Placental pericyte (primary cell): ENCODE results near the gene GPR39. TPM values are rescaled to one million over a fixed set of nuclear protein-coding genes. Genes with fewer than 3 reads are reported as not detected.

Source experiments
- small RNA-seq: library from RNA; depleted of rRNA; stranded (forward); fragments of <200 nt; gene quantifications from one replicate; pipeline ENCODE3, GENCODE V24; 2012; ENCODE audit warnings: low replicate concordance
- total RNA-seq: library from RNA; depleted of rRNA; stranded (reverse); fragments of >200 nt; gene quantifications from 2 replicates; pipeline ENCODE4 v1.2.3, GENCODE V29; 2012

The GPR39 gene
- 2.6 and 21.2 TPM in 2 replicates for total RNA-seq

DNA sequence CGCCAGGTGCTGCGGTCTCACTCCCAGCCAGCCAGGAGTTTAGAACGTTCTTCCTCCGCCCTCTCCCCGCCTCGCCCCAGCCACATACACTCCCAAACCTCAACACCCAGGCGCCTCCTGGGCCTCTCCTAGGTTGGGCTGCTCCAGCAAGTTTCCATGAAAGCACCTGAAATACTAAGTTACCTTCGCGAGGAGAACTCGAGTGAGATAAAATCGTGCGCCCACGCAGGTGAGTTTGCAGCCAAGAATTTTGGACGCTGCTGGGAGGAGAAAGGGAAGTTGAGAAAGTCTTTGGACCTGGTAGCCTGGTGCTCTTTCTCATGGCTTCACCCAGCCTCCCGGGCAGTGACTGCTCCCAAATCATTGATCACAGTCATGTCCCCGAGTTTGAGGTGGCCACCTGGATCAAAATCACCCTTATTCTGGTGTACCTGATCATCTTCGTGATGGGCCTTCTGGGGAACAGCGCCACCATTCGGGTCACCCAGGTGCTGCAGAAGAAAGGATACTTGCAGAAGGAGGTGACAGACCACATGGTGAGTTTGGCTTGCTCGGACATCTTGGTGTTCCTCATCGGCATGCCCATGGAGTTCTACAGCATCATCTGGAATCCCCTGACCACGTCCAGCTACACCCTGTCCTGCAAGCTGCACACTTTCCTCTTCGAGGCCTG is at the start of gene GPR39:
Gene GPR39, plus strand, starts transcription at position 83 of the 673 bp plus-strand sequence.

DNA sequence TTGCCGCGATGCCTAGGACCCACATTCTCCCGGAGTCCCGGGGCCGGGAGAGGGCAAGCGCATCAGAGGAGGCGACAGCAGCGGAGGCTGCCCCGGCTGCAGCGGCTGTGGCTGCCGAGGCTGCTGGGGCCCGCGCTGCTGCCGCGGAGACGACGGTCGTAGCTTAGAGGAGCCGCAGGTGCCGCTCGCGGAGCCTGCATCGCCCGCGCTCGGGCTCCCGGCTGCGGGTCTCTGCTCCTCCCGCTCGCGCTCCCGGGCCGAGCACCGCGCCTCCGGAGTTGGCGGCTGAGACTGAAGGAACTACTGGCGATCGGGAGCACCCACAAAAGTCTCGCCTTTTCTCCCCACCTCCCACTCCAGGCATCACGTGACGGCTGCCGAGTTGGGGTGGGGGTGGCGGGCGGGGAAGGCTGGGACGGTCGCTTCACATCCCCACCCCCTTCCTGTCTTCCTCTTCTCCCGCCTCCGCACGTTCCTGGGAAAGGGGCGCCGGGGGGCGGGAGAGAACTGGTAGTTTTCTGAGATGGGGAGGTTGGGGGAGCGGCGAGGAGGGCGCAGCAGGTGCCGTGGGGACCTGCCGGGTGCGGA is 253.4 kb downstream of the GPR39 start, which contains the start of gene LYPD1:
Gene LYPD1, minus strand, starts transcription at position 298 of the 588 bp plus-strand sequence. Its CDS starts 273 bp downstream, at position 25.

Small RNAs within 50 kb of the gene (small RNA-seq; reads per million reads assigned to genes)
- not detected for gene RNU6-175P
